Right lobe of liver (tissue), 4 donors: ENCODE measurements around the gene PTN.

ENCODE experiments used
- POLR2A ChIP-seq: fragments of 450-650 bp; IDR thresholded peaks from one replicate; pipeline ENCODE4 v1.6.1; 2017; ENCODE audit warnings: antibody characterized with exemption, mild to moderate bottlenecking
- TF ChIP-seq, protein P1 (sequence below), 4 donors: fragments of 200-600 bp in 3 of 4; fragments of 450-650 bp in 1 of 4; IDR thresholded peaks; one replicate each; pipeline versions ENCODE4 v1.5.1 to v1.8.0; 2016 to 2022; ENCODE audit warnings: antibody characterized with exemption in 4 of 4, mild to moderate bottlenecking in 2 of 4
- donor health status: DM: no; HTN: no; CAD: no.
- donor health status: DM: no; HTN: no; CAD: no.
- donor health status: DM: no; HTN: yes; CAD: no.

DNA sequence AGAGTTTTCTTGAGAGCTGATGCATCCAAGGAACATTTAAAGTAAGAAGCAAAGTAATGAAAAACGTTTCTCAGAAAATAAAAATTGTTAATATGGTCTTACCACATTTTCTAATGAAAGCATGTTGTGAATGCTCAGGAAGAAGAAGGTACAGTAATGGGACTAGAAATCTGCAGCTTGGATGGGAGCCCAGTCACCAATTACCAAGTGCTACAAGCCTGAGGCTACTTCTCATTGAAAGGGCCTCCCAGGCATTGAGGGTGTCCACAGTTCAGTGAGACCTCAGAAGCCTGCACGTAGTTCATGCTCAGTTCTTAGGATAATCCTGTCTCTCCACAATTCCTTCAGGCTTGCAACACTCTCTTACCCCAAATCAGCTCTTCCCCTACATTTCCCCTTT is 17.6 kb downstream of the PTN start:
- TF ChIP-seq, protein P1, sequence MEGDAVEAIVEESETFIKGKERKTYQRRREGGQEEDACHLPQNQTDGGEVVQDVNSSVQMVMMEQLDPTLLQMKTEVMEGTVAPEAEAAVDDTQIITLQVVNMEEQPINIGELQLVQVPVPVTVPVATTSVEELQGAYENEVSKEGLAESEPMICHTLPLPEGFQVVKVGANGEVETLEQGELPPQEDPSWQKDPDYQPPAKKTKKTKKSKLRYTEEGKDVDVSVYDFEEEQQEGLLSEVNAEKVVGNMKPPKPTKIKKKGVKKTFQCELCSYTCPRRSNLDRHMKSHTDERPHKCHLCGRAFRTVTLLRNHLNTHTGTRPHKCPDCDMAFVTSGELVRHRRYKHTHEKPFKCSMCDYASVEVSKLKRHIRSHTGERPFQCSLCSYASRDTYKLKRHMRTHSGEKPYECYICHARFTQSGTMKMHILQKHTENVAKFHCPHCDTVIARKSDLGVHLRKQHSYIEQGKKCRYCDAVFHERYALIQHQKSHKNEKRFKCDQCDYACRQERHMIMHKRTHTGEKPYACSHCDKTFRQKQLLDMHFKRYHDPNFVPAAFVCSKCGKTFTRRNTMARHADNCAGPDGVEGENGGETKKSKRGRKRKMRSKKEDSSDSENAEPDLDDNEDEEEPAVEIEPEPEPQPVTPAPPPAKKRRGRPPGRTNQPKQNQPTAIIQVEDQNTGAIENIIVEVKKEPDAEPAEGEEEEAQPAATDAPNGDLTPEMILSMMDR (IDR thresholded peaks at IDR 0.05): no peak
- TF ChIP-seq POLR2A: no peak
